Immature natural killer cell (primary cell): ENCODE data around the gene ZNRF1. TPM values are rescaled to one million over a fixed set of nuclear protein-coding genes. Genes with fewer than 3 reads are reported as not detected.
"Not testable (repeated sequence)": the region's sequence is repeated elsewhere in the genome, so short reads cannot be mapped to it uniquely, and the experiment has no call there.

Source experiments
- DNase-seq, 3 donors: peaks; one replicate each; pipeline ENCODE4 v3.0.0; 2022; ENCODE audit warnings: mixed read lengths in 1 of 3
- H3K27ac Mint-ChIP-seq, 6 donors: one replicate each; pipeline ENCODE4 v1.8.0; 2020; ENCODE audit warnings: mixed read lengths in 6 of 6, mild to moderate bottlenecking in 5 of 6, inconsistent platforms in 4 of 6, moderate library complexity in 3 of 6
- H3K27me3 Mint-ChIP-seq, 3 donors: one replicate each; pipeline ENCODE4 v1.8.0; 2020 to 2021; ENCODE audit warnings: low read depth in 3 of 3, mild to moderate bottlenecking in 3 of 3, mixed read lengths in 3 of 3, moderate library complexity in 3 of 3, inconsistent platforms in 1 of 3
- H3K36me3 Mint-ChIP-seq, 3 donors: one replicate each; pipeline ENCODE4 v1.8.0; 2020; ENCODE audit warnings: mixed read lengths in 3 of 3, inconsistent platforms in 2 of 3, mild to moderate bottlenecking in 2 of 3
- H3K4me1 Mint-ChIP-seq, 2 donors: one replicate each; pipeline ENCODE4 v1.8.0; 2020; ENCODE audit warnings: inconsistent platforms in 2 of 2, mild to moderate bottlenecking in 2 of 2, mixed read lengths in 2 of 2, moderate library complexity in 1 of 2
- H3K4me3 Mint-ChIP-seq, 5 donors: one replicate each; pipeline ENCODE4 v1.8.0; 2020; ENCODE audit warnings: mild to moderate bottlenecking in 5 of 5, mixed read lengths in 5 of 5, inconsistent platforms in 3 of 5, moderate library complexity in 3 of 5
- H3K9me3 Mint-ChIP-seq, 6 donors: one replicate each; pipeline ENCODE4 v1.8.0; 2020; ENCODE audit warnings: mild to moderate bottlenecking in 6 of 6, mixed read lengths in 6 of 6, inconsistent platforms in 4 of 6, moderate library complexity in 3 of 6
- polyA plus RNA-seq, 3 donors: library from polyadenylated mRNA; unstranded; fragments of 300-500 nt; fragmentation: Illumina TruSeq; gene quantifications; one replicate each; pipeline ENCODE4 v1.2.3, GENCODE V29; 2021

Gene ZNRF1
- polyA plus RNA-seq, 3 donors from 2014 or later = 0.21 to 1.3 (median 0.68) TPM

DNA sequence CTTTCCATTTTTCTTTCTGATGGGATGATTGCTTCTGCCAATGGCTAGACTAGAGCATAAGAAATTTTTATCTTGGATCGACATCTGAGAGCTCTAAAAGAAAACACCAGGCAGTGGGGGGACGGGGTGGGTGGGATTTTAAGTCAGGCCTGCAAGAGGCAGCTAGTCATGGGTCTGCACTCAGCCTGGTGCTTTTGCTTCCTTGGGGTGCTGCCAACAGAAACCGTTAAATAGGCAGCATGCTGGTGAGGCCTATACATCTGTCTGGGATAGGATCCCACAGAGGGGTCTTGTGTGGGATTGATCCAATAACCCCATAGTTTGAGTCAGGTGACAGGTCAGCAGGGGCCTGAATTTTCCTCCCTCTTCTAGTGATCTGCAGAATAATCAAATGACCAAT lies 26.9 kb downstream of the ZNRF1 start:
- peaks cover 8 to 17% (median 10%) of the 10 kb centered on the region in 6 donors for H3K9me3 Mint-ChIP-seq
- DNase-seq = no peak
- H3K4me3 Mint-ChIP-seq = no peak overlapping the region
- no peak overlapping the region for H3K27ac Mint-ChIP-seq
- H3K4me1 Mint-ChIP-seq = peaks cover 2 to 8% of the 10 kb centered on the region in 2 donors
- H3K27me3 Mint-ChIP-seq = peaks cover 0 to 3% (median 2%) of the 10 kb centered on the region in 3 donors
- peaks cover 13 to 18% (median 16%) of the 10 kb centered on the region in 3 donors for H3K36me3 Mint-ChIP-seq

DNA sequence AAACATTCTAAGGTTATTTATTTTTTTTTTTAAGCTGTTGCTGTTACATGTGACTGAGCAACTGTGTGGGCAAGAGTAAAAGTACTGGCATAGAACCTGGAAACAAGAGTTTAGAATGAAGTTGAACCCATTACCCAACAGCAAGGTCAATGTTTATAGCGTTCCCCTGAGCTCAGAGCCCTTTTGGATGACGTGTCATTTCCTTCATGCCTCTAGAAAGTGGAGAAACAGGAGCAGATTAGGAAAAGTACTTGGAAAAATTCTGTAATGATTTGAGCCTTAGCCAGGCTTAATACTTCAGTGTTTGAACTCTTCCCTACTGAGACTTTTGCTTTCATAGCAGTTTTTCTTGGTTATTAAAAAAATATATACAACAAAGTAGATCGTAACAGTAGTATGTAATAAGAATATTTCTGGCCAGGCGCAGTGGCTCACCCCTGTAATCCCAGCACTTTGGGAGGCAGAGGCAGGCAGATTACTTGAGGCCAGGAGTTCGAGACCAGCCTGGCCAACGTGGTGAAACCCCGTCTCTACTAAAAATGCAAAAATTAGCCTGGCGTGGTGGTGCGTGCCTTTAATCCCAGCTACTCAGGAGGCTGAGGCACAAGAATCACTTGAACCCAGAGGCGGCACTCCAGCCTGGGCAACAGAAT lies 27.5 kb downstream of the ZNRF1 start:
- H3K4me1 Mint-ChIP-seq, H3K4me3 Mint-ChIP-seq, H3K27me3 Mint-ChIP-seq, H3K27ac Mint-ChIP-seq, DNase-seq: not testable (repeated sequence)
- Mint-ChIP-seq H3K9me3 (peaks cover 6 to 11% (median 6%) of the 10 kb centered on the region in 6 donors), H3K36me3 (peaks cover 10 to 12% (median 12%) of the 10 kb centered on the region in 3 donors)

GRCh38 chr16:75026892-75027391 lies 28.1 kb downstream of the ZNRF1 start:
- Mint-ChIP-seq H3K27ac (no peak overlapping the region), H3K4me1 (peaks cover 2 to 8% of the 10 kb centered on the region in 2 donors), H3K27me3 (peaks cover 0 to 2% (median 0%) of the 10 kb centered on the region in 3 donors), H3K9me3 (peaks cover 0 to 6% (median under 1%) of the 10 kb centered on the region in 6 donors), H3K36me3 (peaks cover 4 to 7% (median 6%) of the 10 kb centered on the region in 3 donors), H3K4me3 (no peak overlapping the region)
- DNase-seq = no peak

- H3K4me1 Mint-ChIP-seq = peaks cover 2 to 8% of the 10 kb centered on the region in 2 donors
- H3K4me3 Mint-ChIP-seq = no peak overlapping the region
- peaks cover 0 to 2% (median 0%) of the 10 kb centered on the region in 3 donors for H3K27me3 Mint-ChIP-seq
- peaks cover 0 to 2% (median under 1%) of the 10 kb centered on the region in 6 donors for H3K9me3 Mint-ChIP-seq
- peaks cover 1 to 4% (median 4%) of the 10 kb centered on the region in 3 donors for H3K36me3 Mint-ChIP-seq
- H3K27ac Mint-ChIP-seq = no peak overlapping the region
- no peak for DNase-seq
These were observed 28.9 kb downstream of the ZNRF1 start for GRCh38 chr16:75027520-75028300.

GRCh38 chr16:75028544-75029135 lies 29.8 kb downstream of the ZNRF1 start:
- DNase-seq = no peak
- Mint-ChIP-seq H3K27me3 (peaks cover 0 to 2% (median 0%) of the 10 kb centered on the region in 3 donors), H3K27ac (no peak overlapping the region), H3K4me3 (no peak overlapping the region), H3K9me3 (no peaks in the 10 kb centered on the region), H3K36me3 (no peaks in the 10 kb centered on the region), H3K4me1 (peaks cover 2 to 8% of the 10 kb centered on the region in 2 donors)

- Mint-ChIP-seq H3K4me1 (no peaks in the 10 kb centered on the region), H3K27ac (no peak overlapping the region), H3K9me3 (no peaks in the 10 kb centered on the region), H3K27me3 (peaks cover 2 to 3% (median 2%) of the 10 kb centered on the region in 3 donors), H3K36me3 (no peaks in the 10 kb centered on the region), H3K4me3 (no peak overlapping the region)
- DNase-seq = no peak
These were observed 31.0 kb downstream of the ZNRF1 start for GRCh38 chr16:75029854-75030253.

DNA sequence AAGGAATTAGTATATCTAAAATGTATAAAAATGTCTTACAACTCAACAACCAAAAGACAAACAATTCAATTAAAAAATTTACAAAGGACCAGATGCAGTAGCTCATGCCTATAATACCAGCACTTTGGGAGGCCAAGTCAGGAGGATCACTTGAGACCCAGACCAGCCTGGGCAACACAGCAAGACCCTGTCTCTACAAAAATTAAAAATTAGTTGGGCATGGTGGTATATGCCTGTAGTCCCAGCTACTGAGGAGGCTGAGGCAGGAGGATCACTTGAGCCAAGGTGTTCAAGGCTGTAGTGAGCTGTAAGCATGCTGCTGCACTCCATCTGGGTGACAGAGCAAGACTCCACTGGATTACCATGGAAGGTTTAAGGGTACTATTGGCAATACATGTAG lies 33.8 kb downstream of the ZNRF1 start:
- Mint-ChIP-seq H3K4me1 (peaks cover 0 to 9% of the 10 kb centered on the region in 2 donors), H3K4me3 (no peak overlapping the region), H3K9me3 (no peaks in the 10 kb centered on the region), H3K36me3 (no peaks in the 10 kb centered on the region), H3K27me3 (peaks cover 3 to 4% (median 3%) of the 10 kb centered on the region in 3 donors), H3K27ac (no peak overlapping the region)
- no peak for DNase-seq

- Mint-ChIP-seq H3K9me3 (no peaks in the 10 kb centered on the region), H3K27me3 (peaks cover 3 to 4% (median 3%) of the 10 kb centered on the region in 3 donors), H3K4me3 (no peak overlapping the region), H3K36me3 (peaks cover 0 to 3% (median 0%) of the 10 kb centered on the region in 3 donors), H3K4me1 (peaks cover 0 to 23% of the 10 kb centered on the region in 2 donors), H3K27ac (peak overlapping the region in 1 of 6 donors; percentile 57)
- DNase-seq = no peak
These were observed 36.7 kb downstream of the ZNRF1 start for GRCh38 chr16:75035410-75035968.

- peaks cover 0 to 3% (median 0%) of the 10 kb centered on the region in 3 donors for H3K36me3 Mint-ChIP-seq
- H3K4me3 Mint-ChIP-seq = no peak overlapping the region
- H3K27ac Mint-ChIP-seq = no peak overlapping the region
- no peaks in the 10 kb centered on the region for H3K9me3 Mint-ChIP-seq
- H3K27me3 Mint-ChIP-seq = peaks cover 3 to 6% (median 3%) of the 10 kb centered on the region in 3 donors
- no peak for DNase-seq
- peaks cover 0 to 27% of the 10 kb centered on the region in 2 donors for H3K4me1 Mint-ChIP-seq
These were observed 39.4 kb downstream of the ZNRF1 start for GRCh38 chr16:75038036-75038858.

DNA sequence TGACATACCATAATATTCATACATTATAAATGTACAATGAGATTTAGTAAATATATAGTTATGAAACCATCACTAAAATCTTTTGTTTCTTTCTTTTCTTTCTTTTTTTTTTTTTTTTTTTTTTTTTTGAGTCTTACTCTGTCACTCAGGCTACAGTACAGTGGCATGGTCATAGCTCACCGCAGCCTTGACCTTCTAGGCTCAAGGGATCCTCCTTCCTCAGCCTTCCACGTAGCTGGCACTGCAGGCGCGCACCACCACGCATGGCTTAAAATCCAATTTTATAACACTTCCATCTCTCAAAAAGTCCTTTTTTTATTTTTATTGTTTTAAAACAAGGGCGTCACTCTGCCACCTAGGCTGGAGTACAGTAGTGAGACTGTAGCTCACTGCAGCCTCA lies 41.1 kb downstream of the ZNRF1 start:
- Mint-ChIP-seq H3K9me3 (no peaks in the 10 kb centered on the region), H3K4me1 (peaks cover 0 to 31% of the 10 kb centered on the region in 2 donors), H3K27me3 (peaks cover 0 to 4% (median 3%) of the 10 kb centered on the region in 3 donors), H3K4me3 (no peak overlapping the region), H3K27ac (no peak overlapping the region), H3K36me3 (peaks cover 0 to 3% (median 0%) of the 10 kb centered on the region in 3 donors)
- DNase-seq = no peak

DNA sequence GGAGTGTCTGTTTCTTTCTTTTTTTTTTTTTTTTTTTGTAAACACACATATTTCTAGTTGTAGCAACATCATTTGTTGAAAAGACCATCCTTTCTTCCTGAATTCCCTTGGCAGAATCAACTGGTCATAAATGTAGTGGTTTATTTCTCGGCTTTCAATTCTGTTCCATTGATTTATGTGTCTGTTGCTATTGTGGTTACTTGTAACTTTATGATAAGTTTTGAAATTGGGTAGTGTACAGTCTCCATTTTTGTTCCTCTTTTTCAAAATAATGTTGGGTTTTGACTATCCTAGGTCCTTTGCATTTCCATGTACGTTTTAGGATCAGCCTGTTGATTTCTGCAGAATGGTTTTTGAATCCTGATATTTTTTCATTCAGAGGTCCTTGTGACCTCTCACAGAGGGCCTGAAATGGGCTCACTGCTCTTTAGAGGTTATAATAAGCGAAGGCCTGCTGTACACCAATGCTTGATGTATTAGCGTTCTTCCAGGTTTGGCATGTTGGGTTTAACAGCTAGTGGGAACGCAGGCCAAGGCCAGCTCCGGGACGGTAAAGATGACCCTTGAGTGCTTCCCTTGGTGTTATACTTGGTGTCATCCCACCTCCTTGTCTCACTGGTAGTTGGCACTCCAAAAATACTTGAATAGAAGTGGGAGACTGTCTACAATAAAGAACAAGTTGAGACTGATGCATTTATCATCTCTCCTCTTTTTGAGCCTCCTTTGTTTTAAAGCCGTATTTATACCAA lies 43.8 kb downstream of the ZNRF1 start:
- no peak overlapping the region for H3K27ac Mint-ChIP-seq
- H3K4me1 Mint-ChIP-seq = peaks cover 0 to 22% of the 10 kb centered on the region in 2 donors
- DNase-seq = no peak
- peaks cover 0 to 2% (median 2%) of the 10 kb centered on the region in 3 donors for H3K27me3 Mint-ChIP-seq
- H3K9me3 Mint-ChIP-seq = no peaks in the 10 kb centered on the region
- no peak overlapping the region for H3K4me3 Mint-ChIP-seq
- peaks cover 0 to 3% (median 0%) of the 10 kb centered on the region in 3 donors for H3K36me3 Mint-ChIP-seq

DNA sequence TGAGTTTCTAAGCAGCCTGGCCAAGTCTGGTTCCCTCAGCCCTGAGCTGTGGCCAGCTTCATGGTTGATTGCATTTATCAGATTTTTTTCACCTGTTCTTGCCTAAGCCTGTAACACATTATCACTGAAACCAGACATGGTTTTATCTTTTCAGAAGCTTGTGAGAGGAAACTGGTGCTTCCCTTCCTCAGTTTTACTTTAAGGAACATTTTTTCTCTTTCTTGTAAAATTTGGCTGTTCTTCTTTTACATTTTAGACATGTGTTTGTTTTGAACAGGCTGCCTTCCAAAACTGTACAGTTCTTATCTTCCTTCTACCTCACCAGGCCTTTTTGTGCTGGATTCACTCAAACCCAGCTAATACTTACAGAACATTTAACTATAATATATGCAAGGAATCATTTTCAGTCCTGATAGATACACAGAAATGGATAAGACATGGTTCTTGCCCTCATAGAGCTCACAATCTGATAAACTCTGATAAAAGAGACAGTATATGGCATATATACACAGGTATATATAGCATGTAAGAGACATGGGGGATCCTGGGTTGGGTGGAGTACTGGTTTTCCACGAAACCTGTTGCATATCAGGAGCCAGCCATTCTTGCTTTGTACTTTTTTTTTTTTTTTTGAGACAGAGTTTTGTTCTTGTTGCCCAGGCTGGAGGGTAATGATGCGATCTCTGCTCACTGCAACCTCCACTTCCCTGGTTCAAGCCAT lies 44.5 kb downstream of the ZNRF1 start:
- peak overlapping the region in 1 of 6 donors; percentile 68 for H3K27ac Mint-ChIP-seq
- DNase-seq = no peak
- no peak overlapping the region for H3K4me3 Mint-ChIP-seq
- H3K9me3 Mint-ChIP-seq = peaks cover 0 to 3% (median 0%) of the 10 kb centered on the region in 6 donors
- no peaks in the 10 kb centered on the region for H3K36me3 Mint-ChIP-seq
- peaks cover 0 to 15% of the 10 kb centered on the region in 2 donors for H3K4me1 Mint-ChIP-seq
- H3K27me3 Mint-ChIP-seq = peaks cover 0 to 2% (median 1%) of the 10 kb centered on the region in 3 donors
